Hepatocyte (in vitro differentiated cells): ENCODE results near the gene MPZL1. TPM values are rescaled to one million over a fixed set of nuclear protein-coding genes. Genes with fewer than 3 reads are reported as not detected.
"Not testable (repeated sequence)": the region's sequence is repeated elsewhere in the genome, so short reads cannot be mapped to it uniquely, and the experiment has no call there.

Source experiments
- DNase-seq: peaks from one replicate; pipeline ENCODE4 v3.0.0-alpha.2; 2016; ENCODE audit warnings: low spot score
- H2AFZ ChIP-seq: fragments of 200-600 bp; sonication (generic); 2 replicates; pipeline ENCODE4 v1.6.0; 2016; ENCODE audit warnings: antibody characterized with exemption, mild to moderate bottlenecking
- H3K27ac ChIP-seq: fragments of 200-600 bp; sonication (generic); 2 replicates; pipeline ENCODE4 v1.5.1; 2016; ENCODE audit warnings: mild to moderate bottlenecking
- H3K27me3 ChIP-seq: fragments of 200-600 bp; sonication (generic); 2 replicates; pipeline ENCODE4 v1.6.1; 2016
- H3K36me3 ChIP-seq: fragments of 200-600 bp; sonication (generic); replicated peaks from 2 replicates; pipeline ENCODE4 v1.5.1; 2016; ENCODE audit warnings: low read depth; ENCODE audit not compliant: insufficient read depth
- H3K4me1 ChIP-seq: fragments of 200-600 bp; sonication (generic); 2 replicates; pipeline ENCODE4 v1.5.1; 2016; ENCODE audit warnings: mild to moderate bottlenecking, moderate library complexity; ENCODE audit not compliant: insufficient read depth
- H3K4me2 ChIP-seq: fragments of 200-600 bp; sonication (generic); 2 replicates; pipeline ENCODE4 v1.6.0; 2016
- H3K4me3 ChIP-seq: fragments of 200-600 bp; sonication (generic); 2 replicates; pipeline ENCODE4 v1.5.1; 2016; ENCODE audit warnings: mild to moderate bottlenecking
- H3K79me2 ChIP-seq: fragments of 200-600 bp; sonication (generic); 2 replicates; pipeline ENCODE4 v1.6.0; 2017; ENCODE audit warnings: mild to moderate bottlenecking
- H3K9me2 ChIP-seq: fragments of 200-600 bp; sonication (generic); replicated peaks from 2 replicates; pipeline ENCODE4 v1.6.0; 2017; ENCODE audit warnings: mild to moderate bottlenecking; ENCODE audit not compliant: insufficient read depth
- H3K9me3 ChIP-seq: fragments of 200-600 bp; sonication (generic); 2 replicates; pipeline ENCODE4 v1.5.1; 2016; ENCODE audit warnings: low read depth, mild to moderate bottlenecking
- H4K20me1 ChIP-seq: fragments of 200-600 bp; sonication (generic); 2 replicates; pipeline ENCODE4 v1.6.0; 2016; ENCODE audit warnings: mild to moderate bottlenecking; ENCODE audit not compliant: insufficient read depth, poor library complexity, severe bottlenecking
- EZH2 ChIP-seq: fragments of 200-600 bp; sonication (generic); IDR thresholded peaks from 2 replicates; pipeline ENCODE4 v1.6.1; 2016; ENCODE audit warnings: antibody characterized with exemption, mild to moderate bottlenecking, borderline replicate concordance
- EZH2phosphoT487 ChIP-seq: fragments of 200-600 bp; sonication (generic); IDR thresholded peaks from one replicate; pipeline ENCODE4 v1.6.1; 2018; ENCODE audit warnings: antibody characterized with exemption, mild to moderate bottlenecking, low read depth, moderate library complexity; ENCODE audit not compliant: unreplicated experiment, severe bottlenecking
- WGBS: methylation state at CpG from one replicate; pipeline ENCODE4 v1.1.6; 2016; ENCODE audit warnings: low lambda C conversion rate; ENCODE audit errors: missing lambda C conversion rate; 5-methylcytosine and 5-hydroxymethylcytosine counted together
- polyA plus RNA-seq: library from polyadenylated mRNA; unstranded; fragments of >200 nt; fragmentation: Nextera tagmentation; extraction: Ambion mirVana; gene quantifications from 2 replicates; pipeline ENCODE4 v1.2.1, GENCODE V29; 2016
- total RNA-seq: library from RNA; depleted of rRNA; stranded (reverse); fragments of >200 nt; gene quantifications from 2 replicates; pipeline ENCODE4 v1.2.3, GENCODE V29; 2014
- TF ChIP-seq, protein P1 (sequence below): fragments of 200-600 bp; sonication (generic); IDR thresholded peaks from 2 replicates; pipeline ENCODE4 v1.5.1; 2016; ENCODE audit warnings: antibody characterized with exemption, mild to moderate bottlenecking; ENCODE audit not compliant: poor library complexity

Gene MPZL1
- total and polyA plus RNA-seq, 2 experiments from 2014 or later = 176 to 245 TPM

DNA sequence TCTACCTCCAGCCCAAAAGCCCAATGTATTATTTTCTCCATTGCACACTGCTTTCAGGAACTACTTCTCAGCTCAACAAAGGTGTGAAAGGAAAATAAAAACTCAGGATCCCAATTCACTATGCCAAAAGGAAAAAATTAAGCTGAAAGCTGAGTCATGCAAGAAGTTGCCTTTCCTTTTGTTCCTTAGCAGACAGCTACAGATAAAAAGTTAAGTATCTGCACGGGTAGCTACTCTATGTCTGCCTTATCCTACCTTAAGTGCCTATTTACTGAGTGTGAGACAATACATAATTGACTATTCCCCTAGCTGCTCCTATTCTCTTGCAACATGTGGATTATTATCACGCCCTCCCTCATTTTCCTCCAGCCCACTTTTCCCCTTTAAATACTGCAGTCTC lies 108.1 kb downstream of the MPZL1 start:
- H4K20me1 ChIP-seq = no peaks in the 10 kb centered on the region
- no peaks in the 10 kb centered on the region for H3K27me3 ChIP-seq
- H3K36me3 ChIP-seq = no peaks in the 10 kb centered on the region
- no peak overlapping the region for H3K27ac ChIP-seq
- H3K9me2 ChIP-seq = no peaks in the 10 kb centered on the region
- TF ChIP-seq EZH2 (no peak), EZH2phosphoT487 (no peak)
- TF ChIP-seq, protein P1, sequence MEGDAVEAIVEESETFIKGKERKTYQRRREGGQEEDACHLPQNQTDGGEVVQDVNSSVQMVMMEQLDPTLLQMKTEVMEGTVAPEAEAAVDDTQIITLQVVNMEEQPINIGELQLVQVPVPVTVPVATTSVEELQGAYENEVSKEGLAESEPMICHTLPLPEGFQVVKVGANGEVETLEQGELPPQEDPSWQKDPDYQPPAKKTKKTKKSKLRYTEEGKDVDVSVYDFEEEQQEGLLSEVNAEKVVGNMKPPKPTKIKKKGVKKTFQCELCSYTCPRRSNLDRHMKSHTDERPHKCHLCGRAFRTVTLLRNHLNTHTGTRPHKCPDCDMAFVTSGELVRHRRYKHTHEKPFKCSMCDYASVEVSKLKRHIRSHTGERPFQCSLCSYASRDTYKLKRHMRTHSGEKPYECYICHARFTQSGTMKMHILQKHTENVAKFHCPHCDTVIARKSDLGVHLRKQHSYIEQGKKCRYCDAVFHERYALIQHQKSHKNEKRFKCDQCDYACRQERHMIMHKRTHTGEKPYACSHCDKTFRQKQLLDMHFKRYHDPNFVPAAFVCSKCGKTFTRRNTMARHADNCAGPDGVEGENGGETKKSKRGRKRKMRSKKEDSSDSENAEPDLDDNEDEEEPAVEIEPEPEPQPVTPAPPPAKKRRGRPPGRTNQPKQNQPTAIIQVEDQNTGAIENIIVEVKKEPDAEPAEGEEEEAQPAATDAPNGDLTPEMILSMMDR = no peak
- no peak overlapping the region for H3K4me2 ChIP-seq
- H3K4me3 ChIP-seq = no peak overlapping the region
- DNase-seq = no peak
- no peak overlapping the region for H2AFZ ChIP-seq
- H3K4me1 ChIP-seq = no peaks in the 10 kb centered on the region
- WGBS = 49% methylated on average over 2 of the region's 2 CpGs
- no peaks in the 10 kb centered on the region for H3K9me3 ChIP-seq
- H3K79me2 ChIP-seq = no peaks in the 10 kb centered on the region

DNA sequence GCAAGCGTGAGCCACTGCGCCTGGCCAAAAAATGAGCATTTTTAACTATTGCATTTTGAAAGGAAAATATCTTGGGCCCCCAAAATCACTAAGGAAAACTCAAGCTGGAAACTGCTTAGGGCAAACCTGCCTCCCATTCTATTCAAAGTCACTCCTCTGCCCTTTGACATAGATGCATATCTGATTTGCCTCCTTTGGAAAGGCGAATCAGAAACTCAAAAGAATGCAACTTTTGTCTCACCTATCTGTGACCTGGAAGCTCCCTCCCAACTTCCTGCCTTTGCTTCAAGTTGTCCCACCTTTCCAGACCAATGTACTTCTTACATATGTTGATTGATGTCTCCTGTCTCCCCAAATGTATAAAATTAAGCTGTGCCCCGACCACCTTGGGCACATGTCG lies 108.9 kb downstream of the MPZL1 start:
- H4K20me1 ChIP-seq, H3K4me1 ChIP-seq, H3K4me3 ChIP-seq, DNase-seq, H3K9me2 ChIP-seq, H3K4me2 ChIP-seq, H3K27ac ChIP-seq, H3K36me3 ChIP-seq, H3K79me2 ChIP-seq, H3K27me3 ChIP-seq, H2AFZ ChIP-seq, H3K9me3 ChIP-seq: not testable (repeated sequence)
- WGBS = 50% methylated on average over 5 of the region's 5 CpGs

DNA sequence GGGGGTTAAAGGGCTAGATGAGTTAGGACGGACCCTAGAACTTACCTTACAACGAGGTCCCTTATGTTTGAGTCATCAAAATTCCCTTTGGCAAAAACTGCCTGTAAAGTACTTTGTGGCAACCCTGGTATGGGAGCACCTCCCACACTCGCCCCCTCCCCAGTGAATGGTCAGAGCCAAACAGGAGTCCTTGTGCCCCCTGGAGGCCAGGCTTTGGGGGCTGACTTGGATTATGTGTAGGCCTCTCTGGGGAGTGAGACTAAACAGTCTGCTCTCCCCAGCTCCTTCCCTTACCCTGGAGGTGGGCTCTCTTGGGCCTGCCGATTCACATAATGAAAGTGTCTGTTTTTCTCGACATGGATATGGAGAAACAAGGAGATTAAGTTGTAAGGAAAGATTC lies 110.9 kb downstream of the MPZL1 start:
- no peak for DNase-seq
- Histone ChIP-seq H3K27me3 (no peaks in the 10 kb centered on the region), H3K4me3 (no peak overlapping the region), H3K9me3 (no peaks in the 10 kb centered on the region), H3K4me1 (no peaks in the 10 kb centered on the region), H3K36me3 (no peaks in the 10 kb centered on the region), H3K9me2 (no peaks in the 10 kb centered on the region), H3K79me2 (no peaks in the 10 kb centered on the region), H3K4me2 (no peak overlapping the region), H2AFZ (no peak overlapping the region), H3K27ac (no peak overlapping the region), H4K20me1 (no peaks in the 10 kb centered on the region)
- 84% methylated on average over 5 of the region's 5 CpGs for WGBS
- TF ChIP-seq EZH2phosphoT487 (no peak), EZH2 (no peak)
- TF ChIP-seq, protein P1 = no peak

DNA sequence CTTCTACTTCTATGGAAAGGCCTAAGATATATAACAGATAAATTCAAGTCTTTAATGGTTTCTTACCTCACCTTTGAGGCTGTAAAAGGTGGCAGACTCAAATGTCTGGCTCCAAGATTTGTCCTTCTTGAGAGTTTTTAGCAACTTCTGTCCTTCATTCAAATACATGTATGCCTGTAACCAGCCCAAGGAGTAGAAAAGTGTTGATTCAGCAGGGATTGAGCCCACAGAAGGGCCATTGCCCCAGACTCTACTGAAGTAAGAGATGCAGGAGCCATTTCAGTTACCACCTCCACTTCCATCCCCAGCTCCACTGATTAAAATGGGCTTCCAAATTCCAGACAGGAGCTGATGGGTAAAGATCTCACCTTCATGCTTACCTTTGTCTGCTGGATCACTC lies 112.1 kb downstream of the MPZL1 start:
- Histone ChIP-seq H3K27me3 (no peaks in the 10 kb centered on the region), H2AFZ (no peak overlapping the region), H3K9me3 (no peaks in the 10 kb centered on the region), H3K4me2 (no peak overlapping the region), H4K20me1 (no peaks in the 10 kb centered on the region), H3K9me2 (no peaks in the 10 kb centered on the region), H3K36me3 (no peaks in the 10 kb centered on the region), H3K4me1 (no peaks in the 10 kb centered on the region), H3K79me2 (no peaks in the 10 kb centered on the region), H3K27ac (no peak overlapping the region), H3K4me3 (no peak overlapping the region)
- TF ChIP-seq EZH2phosphoT487 = no peak
- TF ChIP-seq, protein P1 = no peak
- TF ChIP-seq EZH2 = no peak
- DNase-seq = no peak
